Pons (tissue), 1 donor: Measurements from ENCODE around the gene TREX2.

ENCODE experiments used
- DNase-seq: peaks from one replicate; pipeline ENCODE4 v3.0.0-alpha.2; 2016; ENCODE audit warnings: low spot score

TREX2 gene

GRCh38 chrX:153455571-153455970, 9.7 kb upstream of the TREX2 start:
- DNase-seq = no peak

GRCh38 chrX:153454901-153455550, 9.2 kb upstream of the TREX2 start:
- DNase-seq = peak; percentile 5

- no peak for DNase-seq
Measured at GRCh38 chrX:153450949-153451277, 5.1 kb upstream of the TREX2 start.

- DNase-seq = no peak
Measured at GRCh38 chrX:153450114-153450948, 4.5 kb upstream of the TREX2 start.

GRCh38 chrX:153449368-153450113, 3.7 kb upstream of the TREX2 start:
- no peak for DNase-seq

- DNase-seq = no peak
Measured at GRCh38 chrX:153448556-153449367, 2.9 kb upstream of the TREX2 start.

GRCh38 chrX:153447581-153447960, 1.7 kb upstream of the TREX2 start:
- DNase-seq = no peak

GRCh38 chrX:153446950-153447580, 1.2 kb upstream of the TREX2 start:
- no peak for DNase-seq

- DNase-seq = no peak
Measured at GRCh38 chrX:153446636-153446936, 730 bp upstream of the TREX2 start.

- no peak for DNase-seq
Measured at GRCh38 chrX:153445106-153445855, 575 bp downstream of the TREX2 start.

- DNase-seq = no peak
Measured at GRCh38 chrX:153444333-153445011, 1.4 kb downstream of the TREX2 start.

- DNase-seq = no peak
Measured at GRCh38 chrX:153443476-153444332, 2.2 kb downstream of the TREX2 start.

- DNase-seq = no peak
Measured at GRCh38 chrX:153442463-153442862, 3.4 kb downstream of the TREX2 start.

GRCh38 chrX:153441981-153442380, 3.9 kb downstream of the TREX2 start:
- DNase-seq = no peak

GRCh38 chrX:153441296-153441695, 4.6 kb downstream of the TREX2 start:
- no peak for DNase-seq

GRCh38 chrX:153440556-153441135, 5.2 kb downstream of the TREX2 start:
- DNase-seq = no peak

- no peak for DNase-seq
Measured at GRCh38 chrX:153439977-153440376, 5.9 kb downstream of the TREX2 start.

- peak; percentile 6 for DNase-seq
Measured at GRCh38 chrX:153438532-153438931, 7.3 kb downstream of the TREX2 start.

- no peak for DNase-seq
Measured at GRCh38 chrX:153435845-153436244, 10.0 kb downstream of the TREX2 start.
